Activated CD8-positive, alpha-beta memory T cell treated with anti-CD3 and anti-CD28 coated beads for 4 hours (primary cell): ENCODE measurements around the gene DDX46.
A peak's percentile ranks its signal among the peaks of the same experiment; 100 is the strongest.
"Not testable (repeated sequence)": the region's sequence is repeated elsewhere in the genome, so short reads cannot be mapped to it uniquely, and the experiment has no call there.

Experiments used
- DNase-seq, 2 donors: peaks; one replicate each; pipeline ENCODE4 v3.0.0-alpha.2; 2020; ENCODE audit warnings: low read depth in 2 of 2

Gene DDX46

GRCh38 chr5:134758504-134759341, at the start of gene DDX46:
DDX46 (plus strand) TSS chr5:134758779; CDS start chr5:134758939, 160 bp downstream.
- DNase-seq: peak; percentile 82 to 88

- DNase-seq: no peak
Observed at GRCh38 chr5:134714120-134714519, 44.5 kb upstream of the DDX46 start.

GRCh38 chr5:134714541-134714940, 44.0 kb upstream of the DDX46 start:
- no peak for DNase-seq

GRCh38 chr5:134715466-134715865, 43.1 kb upstream of the DDX46 start:
- not testable (repeated sequence) for DNase-seq

GRCh38 chr5:134724872-134725271, 33.7 kb upstream of the DDX46 start:
- DNase-seq: no peak

GRCh38 chr5:134732819-134733218, 25.8 kb upstream of the DDX46 start:
- no peak for DNase-seq

GRCh38 chr5:134735243-134735642, 23.3 kb upstream of the DDX46 start:
- DNase-seq: no peak

GRCh38 chr5:134736173-134736812, 22.3 kb upstream of the DDX46 start:
- DNase-seq: no peak

GRCh38 chr5:134738133-134738962, 20.2 kb upstream of the DDX46 start, which contains the start of gene CAMLG:
CAMLG (plus strand) TSS chr5:134738548; CDS start chr5:134738621, 73 bp downstream.
- peak; percentile 94 to 96 for DNase-seq

- DNase-seq: no peak
Observed at GRCh38 chr5:134738963-134739661, 19.5 kb upstream of the DDX46 start.

GRCh38 chr5:134741052-134741451, 17.5 kb upstream of the DDX46 start:
- DNase-seq: no peak

GRCh38 chr5:134742134-134742533, 16.4 kb upstream of the DDX46 start:
- no peak for DNase-seq

GRCh38 chr5:134749415-134749814, 9.2 kb upstream of the DDX46 start:
- DNase-seq: no peak

GRCh38 chr5:134758176-134758503, 439 bp upstream of the DDX46 start:
- no peak for DNase-seq

GRCh38 chr5:134767528-134768291, 9.1 kb downstream of the DDX46 start:
- not testable (repeated sequence) for DNase-seq

- no peak for DNase-seq
Observed at GRCh38 chr5:134769206-134769605, 10.6 kb downstream of the DDX46 start.

GRCh38 chr5:134772461-134773125, 14.0 kb downstream of the DDX46 start:
- DNase-seq: no peak

- DNase-seq: no peak
Observed at GRCh38 chr5:134777366-134777765, 18.8 kb downstream of the DDX46 start.

- DNase-seq: no peak
Observed at GRCh38 chr5:134784241-134784920, 25.8 kb downstream of the DDX46 start.
